AG09309 (cell line): ENCODE data around the gene ENTPD6.

Experiments
- DNase-seq: peaks from one replicate; pipeline ENCODE4 v3.0.0-alpha.2; 2010; ENCODE audit warnings: low read depth
- H3K4me3 ChIP-seq: 2 replicates; pipeline ENCODE4 v1.5.1; 2011; ENCODE audit warnings: mild to moderate bottlenecking, low read depth, low read length, moderate library complexity; ENCODE audit not compliant: control insufficient read depth
- CTCF ChIP-seq: IDR thresholded peaks from 2 replicates; pipeline ENCODE4 v1.5.1; 2011; ENCODE audit warnings: mild to moderate bottlenecking, low read depth, low read length, inconsistent platforms; ENCODE audit not compliant: insufficient read depth, control insufficient read depth; ENCODE audit errors: missing control alignments

The ENTPD6 gene

GRCh38 chr20:25245461-25245860, 49.9 kb downstream of the ENTPD6 start:
- no peak for DNase-seq
- TF ChIP-seq CTCF, result no peak
- no peak overlapping the region for H3K4me3 ChIP-seq

- no peak for DNase-seq
- TF ChIP-seq CTCF, result no peak
- H3K4me3 ChIP-seq, result no peak overlapping the region; the same call in 1 of the 2 replicates
Measured at GRCh38 chr20:25246182-25246999, 50.9 kb downstream of the ENTPD6 start.

- DNase-seq, result no peak
- peak; percentile 70 for TF ChIP-seq CTCF
- peak overlapping the region; percentile 59 for H3K4me3 ChIP-seq
Measured at GRCh38 chr20:25247000-25247517, 51.5 kb downstream of the ENTPD6 start.

- H3K4me3 ChIP-seq, result peak overlapping the region; percentile 59
- no peak for DNase-seq
- TF ChIP-seq CTCF, result no peak
Measured at GRCh38 chr20:25247518-25247955, 52.0 kb downstream of the ENTPD6 start.

GRCh38 chr20:25247956-25248785, 52.7 kb downstream of the ENTPD6 start, which contains the start of gene PYGB:
Gene PYGB (plus strand): TSS chr20:25248085. CDS start chr20:25248179, 94 bp downstream.
- peak within 1 kb of the TSS; percentile 59 for H3K4me3 ChIP-seq
- no peak for TF ChIP-seq CTCF
- no peak for DNase-seq

- DNase-seq, result no peak
- peak overlapping the region; percentile 59 for H3K4me3 ChIP-seq
- TF ChIP-seq CTCF, result no peak
Measured at GRCh38 chr20:25248786-25249172, 53.3 kb downstream of the ENTPD6 start.
